ENCODE measurements around the gene GATD1.

Gene GATD1

GRCh38 chr11:778976-779954 lies 2.0 kb upstream of the GATD1 start:
- DNase-seq (ENCODE audit: low read depth): no peak

DNA sequence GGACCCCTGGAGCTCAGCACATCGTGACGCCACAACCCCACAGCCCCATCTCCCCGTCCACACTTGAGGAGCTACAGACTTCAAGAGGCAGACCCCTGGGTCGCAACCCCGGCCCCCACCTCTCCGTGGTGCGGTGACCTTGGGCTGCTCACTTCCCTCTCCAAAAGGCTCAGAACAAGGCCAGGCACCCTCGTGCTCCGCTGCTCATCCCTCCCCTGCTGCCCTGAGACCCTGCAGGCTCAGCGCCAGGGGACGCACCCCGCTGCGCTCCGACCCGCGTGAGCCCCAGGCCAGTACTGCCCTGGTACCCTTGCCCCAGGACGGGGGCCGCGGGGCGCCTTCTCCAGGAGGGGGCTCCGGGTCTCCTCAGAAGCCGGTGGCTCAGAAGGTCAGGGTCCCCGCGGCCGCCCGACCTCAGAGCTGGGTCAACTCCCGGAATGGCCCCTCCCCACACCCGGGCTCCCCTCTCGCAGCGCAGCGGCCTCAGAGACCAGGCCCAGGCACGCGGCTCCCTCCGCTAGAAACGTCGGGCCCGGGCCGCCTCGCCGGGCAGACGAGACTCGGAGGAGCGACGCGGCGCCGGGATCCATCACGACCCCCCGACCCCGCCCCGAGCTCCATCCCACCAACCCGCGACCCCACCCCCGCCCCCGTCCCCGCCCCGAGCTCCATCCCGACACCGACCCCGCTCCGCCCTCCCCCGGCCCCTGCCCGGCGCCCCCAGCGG lies 563 bp downstream of the GATD1 start:
- DNase-seq (ENCODE audit: low read depth): no peak

- DNase-seq (ENCODE audit: low read depth): no peak
Measured at GRCh38 chr11:776263-776560, 1.1 kb downstream of the GATD1 start.

- DNase-seq (ENCODE audit: low read depth): no peak
Measured at GRCh38 chr11:774873-775592, 2.3 kb downstream of the GATD1 start.

- no peak for DNase-seq (ENCODE audit: low read depth)
Measured at GRCh38 chr11:773830-774229, 3.5 kb downstream of the GATD1 start.

GRCh38 chr11:773425-773824 lies 3.9 kb downstream of the GATD1 start:
- no peak for DNase-seq (ENCODE audit: low read depth)

- no peak for DNase-seq (ENCODE audit: low read depth)
Measured at GRCh38 chr11:772429-773390, 4.6 kb downstream of the GATD1 start.

DNA sequence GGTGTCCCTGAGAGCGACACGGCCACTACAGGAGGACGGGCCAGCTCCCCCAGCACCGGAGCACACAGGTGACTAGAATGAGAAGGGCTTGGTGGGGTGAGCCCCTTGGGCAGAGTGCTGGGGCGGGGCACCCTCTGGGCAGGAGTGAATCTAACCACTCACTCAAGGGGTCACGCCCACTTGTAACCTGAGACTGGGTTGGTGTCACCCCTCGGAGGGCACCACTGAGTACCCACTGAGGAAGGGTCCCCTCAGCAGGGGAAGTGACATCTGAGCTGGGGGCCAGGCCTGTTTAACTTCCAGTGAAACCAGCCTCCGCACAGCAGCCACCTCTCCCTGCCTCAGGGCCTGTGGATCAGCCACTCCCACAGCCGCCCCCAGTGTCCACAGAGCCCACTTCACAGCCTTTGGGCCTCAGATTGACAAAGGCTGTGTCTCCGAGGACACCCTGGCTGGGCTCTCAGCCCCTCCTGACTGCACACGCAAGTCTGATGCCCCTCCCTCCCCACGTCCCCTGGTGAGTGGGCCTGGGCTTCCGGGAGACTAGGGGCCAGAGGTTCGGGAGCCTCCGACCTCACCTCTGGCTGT lies 5.6 kb downstream of the GATD1 start:
- DNase-seq (ENCODE audit: low read depth): no peak

DNA sequence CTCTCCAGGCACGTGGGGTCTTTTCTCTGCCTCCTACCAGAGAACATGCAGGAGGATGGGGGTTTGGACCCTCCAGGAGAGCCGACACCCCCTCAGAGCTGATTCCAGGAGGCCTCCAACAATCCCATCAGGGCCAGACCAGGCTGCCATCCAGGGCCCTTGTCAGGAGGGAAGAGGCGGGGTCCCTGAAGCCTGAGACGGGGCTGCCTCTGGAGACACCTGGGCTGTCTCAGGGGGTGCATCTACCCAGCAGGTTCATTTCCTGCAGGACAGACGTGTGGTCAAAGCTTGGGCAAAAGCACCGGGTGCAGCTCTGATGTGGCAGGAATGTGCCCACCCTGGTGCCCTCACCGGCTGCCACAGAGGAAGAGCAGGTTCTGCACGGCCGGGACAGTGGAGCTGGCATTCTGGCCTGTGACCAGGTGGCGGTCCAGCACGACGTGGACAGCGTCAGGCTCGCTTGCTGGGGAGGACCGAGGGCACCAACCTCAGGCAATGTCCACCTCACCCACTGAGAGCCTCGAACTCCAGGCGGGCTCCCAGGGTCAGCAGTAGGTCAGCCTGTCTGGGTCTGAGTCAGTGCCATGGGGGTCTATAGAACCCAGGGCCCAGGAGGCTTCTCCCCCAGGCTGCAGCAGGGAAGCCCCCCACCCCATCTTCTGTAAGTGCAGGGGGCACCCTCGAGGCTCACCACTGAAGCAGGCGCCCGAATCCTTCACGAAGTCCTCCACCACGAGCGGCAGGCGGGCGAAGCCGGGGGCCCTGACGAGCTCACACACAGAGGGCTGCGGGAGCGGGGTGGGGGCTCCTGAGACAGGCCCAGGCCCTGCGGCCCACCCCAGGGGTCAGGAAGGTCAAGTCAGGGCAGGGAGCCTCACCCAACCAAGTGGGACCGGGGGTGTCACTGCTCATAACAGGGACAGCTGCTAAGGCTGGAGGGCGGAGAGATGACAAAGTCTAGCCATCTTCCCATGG lies 6.4 kb downstream of the GATD1 start:
- DNase-seq (ENCODE audit: low read depth): no peak

DNA sequence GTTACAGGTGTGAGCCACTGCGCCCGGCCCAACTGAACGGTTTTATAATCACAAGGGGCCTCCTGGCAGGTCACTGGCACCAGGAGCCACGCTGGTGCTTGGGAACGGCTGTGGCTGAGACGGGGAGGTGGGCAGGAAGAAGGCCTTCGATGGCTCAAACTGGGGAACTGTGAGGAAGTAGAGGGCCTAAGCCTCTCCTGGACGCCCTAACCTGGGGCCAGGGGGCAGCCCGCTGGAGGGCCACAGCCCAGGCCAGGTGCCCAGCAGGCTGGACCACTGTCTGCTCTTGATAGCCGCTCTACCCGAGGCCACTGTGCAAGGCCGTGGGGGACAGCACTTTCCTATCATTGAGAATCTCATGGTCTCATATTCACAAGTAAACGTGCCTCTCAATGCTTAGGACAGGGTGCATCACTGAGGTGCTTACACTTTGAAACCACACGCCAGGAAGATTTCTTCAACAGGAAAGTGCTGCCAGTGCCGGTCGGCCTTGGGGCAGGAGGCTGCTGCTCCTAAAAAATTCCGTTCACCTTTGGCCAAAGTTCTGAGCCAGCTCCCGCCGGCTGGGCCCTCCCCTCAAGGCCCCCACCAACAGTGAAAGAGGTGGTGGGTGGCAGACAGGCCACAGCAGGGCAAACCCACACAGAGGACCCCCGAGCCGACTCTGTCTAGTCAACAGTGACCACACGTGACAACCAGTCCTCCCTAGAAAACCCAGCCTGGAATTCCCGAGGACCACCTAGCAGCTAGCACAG lies 7.2 kb downstream of the GATD1 start:
- no peak for DNase-seq (ENCODE audit: low read depth)

DNA sequence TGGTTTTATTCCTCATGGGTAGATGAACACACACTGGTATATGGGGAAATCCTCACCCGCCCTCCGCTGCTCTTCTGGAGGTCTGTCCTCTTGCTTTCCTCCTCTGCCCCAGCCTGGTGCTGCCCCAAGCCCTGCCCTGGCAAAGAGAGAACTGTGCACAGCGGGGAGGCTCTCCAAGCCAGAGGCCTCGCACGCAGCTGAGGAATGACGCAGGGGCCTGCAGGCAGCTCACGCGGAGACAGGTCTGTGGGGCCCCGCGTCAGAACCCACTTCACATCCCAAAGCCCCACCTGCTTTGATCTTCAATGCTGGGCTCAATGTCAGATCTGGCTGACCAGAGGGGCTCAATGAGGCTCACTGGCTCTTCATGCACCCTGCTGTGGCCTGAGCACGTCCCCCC lies 10.0 kb downstream of the GATD1 start:
- DNase-seq (ENCODE audit: low read depth): no peak

GRCh38 chr11:766936-767210 lies 10.4 kb downstream of the GATD1 start:
- DNase-seq (ENCODE audit: low read depth): no peak

DNA sequence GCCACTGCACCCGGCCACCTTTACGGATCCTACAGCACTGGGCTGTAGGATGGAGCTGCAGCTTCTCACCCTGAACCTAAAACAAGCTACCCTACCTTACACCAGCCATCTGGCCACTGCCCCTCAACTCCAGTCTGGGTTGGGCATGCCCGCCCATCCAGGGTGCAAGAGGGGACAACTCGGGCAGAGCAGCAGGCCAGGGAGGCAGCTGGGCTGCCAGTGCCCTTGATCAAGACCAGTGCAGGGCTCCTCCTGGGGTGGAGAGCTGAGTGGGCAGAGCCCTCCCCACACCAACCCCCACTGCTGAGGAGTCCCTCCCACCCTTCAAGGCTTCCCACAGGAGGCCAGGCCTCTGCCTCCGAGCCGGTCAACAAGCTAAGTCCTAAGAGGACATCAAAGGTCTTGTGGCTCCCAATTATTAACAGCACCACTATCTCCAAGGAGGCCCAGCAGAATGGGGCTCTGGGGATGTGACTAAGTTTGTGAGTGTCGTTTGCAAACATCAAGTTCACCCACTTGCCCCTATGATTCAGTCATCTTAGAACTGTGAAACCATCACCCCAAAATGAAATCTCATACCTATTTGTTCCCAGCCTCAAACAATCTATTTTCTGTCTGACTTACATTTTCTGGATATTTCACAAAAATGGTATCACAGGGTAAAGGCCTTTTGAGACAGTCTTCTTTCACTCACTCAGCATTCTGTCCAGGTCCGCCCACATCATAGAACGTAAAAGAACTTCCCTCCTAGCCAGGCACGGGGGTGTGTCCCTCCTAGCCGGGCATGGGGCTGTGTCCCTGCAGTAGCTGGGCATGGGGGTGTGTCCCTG lies 11.0 kb downstream of the GATD1 start:
- no peak for DNase-seq (ENCODE audit: low read depth)

GRCh38 chr11:765802-766091 lies 11.5 kb downstream of the GATD1 start:
- DNase-seq (ENCODE audit: low read depth): no peak

DNA sequence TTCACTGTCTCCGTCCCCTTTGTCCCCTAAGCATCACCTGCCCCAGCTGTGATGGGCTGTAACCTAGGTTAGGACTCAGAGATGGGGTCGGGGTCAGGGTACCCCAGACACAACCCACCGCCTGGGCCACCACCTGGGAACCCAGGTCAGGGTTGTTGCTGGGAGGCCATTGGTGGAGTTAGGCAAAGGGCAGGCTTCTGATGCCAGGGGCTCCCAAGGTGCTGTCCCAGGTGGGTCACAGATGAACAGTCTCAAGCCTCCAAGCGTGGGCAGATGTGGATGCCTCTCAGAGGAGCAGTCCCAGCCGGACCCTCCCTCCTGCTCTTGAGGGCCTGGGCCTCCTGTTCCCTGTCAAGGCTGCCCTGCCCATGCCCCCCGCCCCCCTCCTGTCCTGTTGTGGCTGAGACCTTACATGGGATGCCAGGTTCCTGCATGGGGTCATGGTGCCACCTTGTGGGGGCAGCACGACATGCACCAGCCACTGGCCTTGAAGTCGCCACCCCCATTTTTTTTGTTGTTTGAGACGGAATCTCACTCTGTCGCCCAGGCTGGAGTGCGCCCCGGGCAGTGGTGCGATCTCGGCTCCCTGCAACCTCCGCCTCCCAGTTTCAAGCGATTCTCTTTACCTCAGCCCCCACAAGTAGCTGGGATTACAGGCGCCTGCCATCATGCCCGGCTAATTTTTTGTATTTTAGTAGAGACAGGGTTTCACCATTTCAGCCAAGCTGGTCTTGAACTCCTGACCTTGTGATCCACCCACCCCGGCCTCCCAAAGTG lies 12.1 kb downstream of the GATD1 start:
- peak; percentile 22 for DNase-seq (ENCODE audit: low read depth)

DNA sequence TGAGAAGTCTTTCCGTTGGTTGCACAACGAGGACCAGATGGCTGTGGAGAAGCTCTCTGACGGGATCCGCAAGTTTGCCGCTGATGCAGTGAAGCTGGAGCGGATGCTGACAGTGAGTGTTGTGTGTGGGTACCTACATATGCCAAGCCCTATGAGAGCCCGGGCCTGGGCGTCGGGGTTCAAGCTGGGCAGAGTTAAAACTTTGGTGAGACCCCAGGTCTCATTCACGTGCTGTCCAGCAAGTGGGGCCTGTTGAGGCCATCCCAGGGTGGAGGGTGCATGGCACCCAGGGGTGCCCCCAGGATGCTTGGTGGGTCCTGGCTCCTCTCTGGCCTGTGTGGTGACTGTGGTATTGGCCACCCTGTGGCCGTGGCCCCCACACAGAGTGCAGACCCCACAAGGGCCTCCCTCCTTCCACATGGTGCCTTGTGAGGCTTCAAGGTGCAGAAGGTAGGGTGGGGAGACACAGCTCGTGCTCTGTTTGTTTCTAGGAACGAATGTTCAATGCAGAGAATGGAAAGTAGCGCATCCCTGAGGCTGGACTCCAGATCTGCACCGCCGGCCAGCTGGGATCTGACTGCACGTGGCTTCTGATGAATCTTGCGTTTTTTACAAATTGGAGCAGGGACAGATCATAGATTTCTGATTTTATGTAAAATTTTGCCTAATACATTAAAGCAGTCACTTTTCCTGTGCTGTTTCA lies 12.8 kb downstream of the GATD1 start:
- DNase-seq (ENCODE audit: low read depth): no peak

GRCh38 chr11:763549-764321 lies 13.6 kb downstream of the GATD1 start:
- DNase-seq (ENCODE audit: low read depth): no peak

Data from T-helper 22 cell (primary cell).